Lower lobe of right lung (tissue), 2 donors: ENCODE results near the gene GGA2. TPM values are rescaled to one million over a fixed set of nuclear protein-coding genes. Genes with fewer than 3 reads are reported as not detected.
A peak's percentile ranks its signal among the peaks of the same experiment; 100 is the strongest.

ENCODE experiments used
- ATAC-seq, 2 donors: fragments of 200-7000 bp; cut with Tn5 transposase; one replicate each; pipeline ENCODE4 v1.9.1; 2020 to 2022; ENCODE audit warnings: mild to moderate bottlenecking in 2 of 2, moderate library complexity in 2 of 2
- DNase-seq: peaks from one replicate; pipeline ENCODE4 v3.0.0-alpha.2; 2020
- H3K27ac ChIP-seq: fragments of 200-600 bp; one replicate; pipeline ENCODE4 v1.8.0; 2022
- H3K27me3 ChIP-seq: fragments of 200-600 bp; one replicate; pipeline ENCODE4 v1.8.0; 2022; ENCODE audit warnings: low read depth
- H3K36me3 ChIP-seq: fragments of 200-600 bp; one replicate; pipeline ENCODE4 v1.8.0; 2022; ENCODE audit warnings: mild to moderate bottlenecking
- H3K4me1 ChIP-seq: fragments of 200-600 bp; one replicate; pipeline ENCODE4 v1.8.0; 2022
- H3K4me3 ChIP-seq: fragments of 200-600 bp; one replicate; pipeline ENCODE4 v1.8.0; 2022; ENCODE audit warnings: mild to moderate bottlenecking
- H3K9me3 ChIP-seq: fragments of 200-600 bp; one replicate; pipeline ENCODE4 v1.8.0; 2022
- intact Hi-C: fragments of 100-400 bp; cut with DNase I; formaldehyde crosslinking; loops from one replicate; pipeline ENCODE4 v1.11.0; 2022
- total RNA-seq: library from RNA; stranded (reverse); fragmentation: NEBNext Ultra II Directional; extraction: Animal tissue kit (Norgen Biotek cat#: 25700); gene quantifications from one replicate; pipeline ENCODE4 v1.2.1, GENCODE V29; 2021
- TF ChIP-seq, protein P1 (sequence below): fragments of 200-600 bp; IDR thresholded peaks from one replicate; pipeline ENCODE4 v1.8.0; 2022; ENCODE audit warnings: antibody characterized with exemption, mild to moderate bottlenecking
- donor health status: DM: no; HTN: yes; CAD: no; lungs with severe emphysema.

Gene GGA2
- total RNA-seq, 1 donor from 2014 or later, result 204 TPM

DNA sequence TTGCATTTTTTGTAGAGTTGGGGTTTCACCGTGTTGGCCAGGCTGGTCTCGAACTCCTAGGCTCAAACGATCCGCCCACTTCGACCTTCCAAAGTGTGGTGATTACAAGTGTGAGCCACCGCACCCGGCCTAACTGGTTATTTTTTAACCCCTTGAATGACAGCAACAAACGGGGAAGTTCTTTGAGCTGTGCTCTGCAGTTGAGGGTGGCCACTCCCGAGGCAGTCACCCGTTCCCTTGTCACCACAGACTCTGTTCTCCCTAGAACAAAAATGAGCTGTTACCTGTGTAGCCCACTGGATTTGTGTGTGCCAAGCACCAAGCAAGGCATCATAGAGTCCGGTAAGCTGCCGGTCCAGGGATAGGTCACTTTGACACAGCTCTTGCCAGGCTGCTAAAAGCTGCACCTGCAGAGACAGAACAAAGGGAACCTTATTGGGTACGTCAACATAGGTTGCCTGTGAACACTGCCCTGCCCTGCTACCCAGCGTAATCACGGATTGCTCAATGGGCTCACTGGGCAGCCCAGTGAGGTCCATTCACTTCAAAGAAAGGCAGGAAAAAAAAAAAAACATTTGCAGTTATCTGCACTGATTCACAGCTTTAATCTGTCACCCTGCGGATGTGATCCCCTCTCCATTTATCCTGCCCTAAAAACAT is 76.9 kb downstream of the GGA2 start:
- ATAC-seq, result peak; percentile 4 to 63

DNA sequence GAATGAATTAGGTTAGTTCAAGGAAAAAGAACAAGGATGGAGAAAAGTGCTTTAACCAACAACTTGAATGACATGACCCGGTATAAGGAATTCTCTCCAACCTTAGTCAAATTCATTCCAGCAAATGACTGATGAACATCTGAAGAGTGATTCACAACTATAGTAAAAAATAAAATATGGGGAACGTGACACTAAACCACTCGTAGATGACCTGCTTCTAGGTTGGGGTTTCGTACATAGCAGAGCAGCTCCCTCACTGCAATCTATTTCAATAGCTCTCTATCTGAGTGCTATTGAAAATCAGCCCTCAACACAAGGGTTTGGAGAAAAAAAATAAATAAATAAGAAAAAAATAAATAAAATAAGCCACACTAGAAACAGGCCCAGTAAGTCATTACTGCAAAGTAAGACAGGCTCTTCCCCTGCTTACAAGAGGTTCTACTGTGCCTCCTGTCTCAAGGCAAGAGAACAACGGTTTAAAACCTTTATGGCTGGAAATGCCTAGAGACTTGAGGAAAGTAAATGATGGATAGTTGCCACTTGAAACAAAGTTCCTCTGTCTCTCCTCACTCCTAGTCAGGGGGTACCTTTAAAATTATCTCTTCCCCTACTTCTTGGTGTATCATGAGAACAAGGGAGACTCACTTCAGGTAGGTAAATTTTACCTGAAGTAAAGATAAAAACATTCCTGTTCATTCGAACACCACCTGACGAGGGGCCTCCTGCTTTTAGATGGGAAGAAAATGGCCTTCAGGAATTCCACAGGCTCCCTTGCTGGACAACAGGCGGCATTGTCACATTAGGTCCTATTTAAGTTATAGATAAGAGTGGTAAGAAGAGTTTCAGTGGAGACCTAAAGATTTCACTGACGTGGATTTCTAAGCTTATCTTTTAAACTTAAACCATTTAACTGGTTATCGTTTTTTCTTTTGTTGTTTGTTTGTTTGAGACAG is 77.8 kb downstream of the GGA2 start:
- DNase-seq (no peak), ATAC-seq (peak; percentile 46 to 72)
- Histone ChIP-seq H3K27me3 (no peaks in the 10 kb centered on the region), H3K27ac (peak overlapping the region; percentile 4), H3K4me3 (no peak overlapping the region), H3K36me3 (peaks cover 47% of the 10 kb centered on the region), H3K9me3 (no peaks in the 10 kb centered on the region), H3K4me1 (peaks cover 18% of the 10 kb centered on the region)
- TF ChIP-seq, protein P1, sequence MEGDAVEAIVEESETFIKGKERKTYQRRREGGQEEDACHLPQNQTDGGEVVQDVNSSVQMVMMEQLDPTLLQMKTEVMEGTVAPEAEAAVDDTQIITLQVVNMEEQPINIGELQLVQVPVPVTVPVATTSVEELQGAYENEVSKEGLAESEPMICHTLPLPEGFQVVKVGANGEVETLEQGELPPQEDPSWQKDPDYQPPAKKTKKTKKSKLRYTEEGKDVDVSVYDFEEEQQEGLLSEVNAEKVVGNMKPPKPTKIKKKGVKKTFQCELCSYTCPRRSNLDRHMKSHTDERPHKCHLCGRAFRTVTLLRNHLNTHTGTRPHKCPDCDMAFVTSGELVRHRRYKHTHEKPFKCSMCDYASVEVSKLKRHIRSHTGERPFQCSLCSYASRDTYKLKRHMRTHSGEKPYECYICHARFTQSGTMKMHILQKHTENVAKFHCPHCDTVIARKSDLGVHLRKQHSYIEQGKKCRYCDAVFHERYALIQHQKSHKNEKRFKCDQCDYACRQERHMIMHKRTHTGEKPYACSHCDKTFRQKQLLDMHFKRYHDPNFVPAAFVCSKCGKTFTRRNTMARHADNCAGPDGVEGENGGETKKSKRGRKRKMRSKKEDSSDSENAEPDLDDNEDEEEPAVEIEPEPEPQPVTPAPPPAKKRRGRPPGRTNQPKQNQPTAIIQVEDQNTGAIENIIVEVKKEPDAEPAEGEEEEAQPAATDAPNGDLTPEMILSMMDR, result no peak
- intact Hi-C loops, result no loop called here

More for the DNA sequence above, 76.9 kb downstream of the GGA2 start:
- no peak overlapping the region for H3K27ac ChIP-seq
- H3K4me1 ChIP-seq, result peaks cover 18% of the 10 kb centered on the region
- H3K27me3 ChIP-seq, result no peaks in the 10 kb centered on the region
- TF ChIP-seq, protein P1, result no peak
- peaks cover 55% of the 10 kb centered on the region for H3K36me3 ChIP-seq
- no peaks in the 10 kb centered on the region for H3K9me3 ChIP-seq
- intact Hi-C loops, result no loop called here
- H3K4me3 ChIP-seq, result no peak overlapping the region
- DNase-seq, result peak; percentile 53

DNA sequence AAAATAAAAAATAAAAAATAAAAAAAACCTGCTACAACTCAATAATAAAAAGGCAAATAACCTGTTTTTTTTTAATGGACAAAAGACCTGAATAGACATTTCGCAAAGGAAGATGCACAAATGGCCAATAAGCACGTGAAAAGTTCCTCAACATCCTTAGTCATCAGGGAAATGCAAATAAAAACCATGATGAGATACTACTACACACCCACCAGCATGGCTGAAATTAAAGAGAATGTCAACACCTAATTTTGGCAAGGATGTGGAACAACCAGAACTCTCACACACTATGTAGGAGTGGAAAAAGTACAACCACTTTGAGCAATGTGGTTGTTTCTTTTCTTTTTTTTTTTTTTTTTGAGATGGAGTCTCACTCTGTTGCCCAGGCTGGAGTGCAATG is 81.9 kb downstream of the GGA2 start:
- Histone ChIP-seq H3K4me1 (peaks cover 19% of the 10 kb centered on the region), H3K36me3 (peaks cover 45% of the 10 kb centered on the region), H3K9me3 (no peaks in the 10 kb centered on the region), H3K4me3 (no peak overlapping the region), H3K27ac (no peak overlapping the region), H3K27me3 (no peaks in the 10 kb centered on the region)
- TF ChIP-seq, protein P1, result no peak
- no peak for ATAC-seq
- DNase-seq, result no peak
- intact Hi-C loops, result no loop called here

DNA sequence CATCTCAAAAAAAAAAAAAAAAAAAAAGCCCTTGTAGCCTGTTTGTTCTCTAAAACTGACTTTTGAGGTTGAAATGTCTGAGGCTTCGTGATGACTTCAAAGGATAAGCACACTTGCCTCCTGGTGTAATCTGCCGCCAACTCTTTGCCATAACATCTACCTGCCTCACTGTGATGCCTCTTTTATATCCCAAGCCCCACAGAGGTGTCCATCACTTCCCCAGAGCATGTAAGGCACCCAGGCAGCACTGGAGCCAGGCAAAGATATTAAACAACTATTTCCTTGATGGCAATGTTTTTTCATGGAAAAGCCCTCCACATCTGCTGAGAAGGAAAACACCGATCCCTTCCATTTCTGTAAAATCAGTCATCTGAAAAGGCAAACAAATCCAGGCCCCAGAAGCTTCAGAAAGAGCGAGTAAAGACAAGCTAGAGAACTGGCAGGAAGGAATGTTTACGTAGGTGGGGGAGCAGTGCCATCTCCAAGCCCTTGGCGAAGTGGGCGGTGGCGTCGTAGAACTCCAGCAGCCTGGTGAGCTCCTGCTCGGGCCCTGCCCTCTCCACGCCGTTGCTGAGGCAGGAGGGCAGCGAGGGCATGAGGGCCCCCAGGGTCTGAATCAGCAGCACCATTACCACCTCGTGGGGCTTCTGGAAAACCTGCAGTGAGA is 85.9 kb downstream of the GGA2 start:
- DNase-seq, result peak; percentile 64

More for the DNA sequence above, 85.9 kb downstream of the GGA2 start:
- Histone ChIP-seq H3K27ac (peak overlapping the region; percentile 85), H3K4me1 (peaks cover 28% of the 10 kb centered on the region), H3K9me3 (no peaks in the 10 kb centered on the region), H3K27me3 (no peaks in the 10 kb centered on the region), H3K4me3 (no peak overlapping the region), H3K36me3 (peaks cover 16% of the 10 kb centered on the region)
- peak; percentile 69 to 76 for ATAC-seq
- TF ChIP-seq, protein P1, result no peak
- intact Hi-C loops, result no loop called here
